ENCODE measurements around the gene CPNE1.
"Not testable (repeated sequence)": the region's sequence is repeated elsewhere in the genome, so short reads cannot be mapped to it uniquely, and the experiment has no call there.

CPNE1 gene

GRCh38 chr20:35697696-35698297, 33.1 kb upstream of the CPNE1 start:
- DNase-seq, result no peak

- DNase-seq, result no peak
Measured at GRCh38 chr20:35695978-35696377, 31.3 kb upstream of the CPNE1 start.

- DNase-seq, result no peak
Measured at GRCh38 chr20:35695245-35695749, 30.6 kb upstream of the CPNE1 start.

- no peak for DNase-seq
Measured at GRCh38 chr20:35690265-35690664, 25.6 kb upstream of the CPNE1 start.

GRCh38 chr20:35686872-35687271, 22.2 kb upstream of the CPNE1 start:
- DNase-seq, result not testable (repeated sequence)

- DNase-seq, result not testable (repeated sequence)
Measured at GRCh38 chr20:35685368-35685767, 20.7 kb upstream of the CPNE1 start.

GRCh38 chr20:35681960-35682359, 17.3 kb upstream of the CPNE1 start:
- DNase-seq, result no peak

- no peak for DNase-seq
Measured at GRCh38 chr20:35680452-35681183, 15.9 kb upstream of the CPNE1 start.

- DNase-seq, result no peak
Measured at GRCh38 chr20:35674921-35675320, 10.2 kb upstream of the CPNE1 start.

GRCh38 chr20:35673884-35674283, 9.2 kb upstream of the CPNE1 start:
- no peak for DNase-seq

GRCh38 chr20:35669681-35670080, 5.0 kb upstream of the CPNE1 start:
- DNase-seq, result no peak

GRCh38 chr20:35669221-35669620, 4.5 kb upstream of the CPNE1 start:
- DNase-seq, result no peak

- no peak for DNase-seq
Measured at GRCh38 chr20:35665949-35666288, 1.2 kb upstream of the CPNE1 start.

- peak; percentile 50 to 64 (median 52) for DNase-seq
Measured at GRCh38 chr20:35663516-35664465, 909 bp downstream of the CPNE1 start.

- DNase-seq, result no peak
Measured at GRCh38 chr20:35662551-35662950, 2.1 kb downstream of the CPNE1 start.

- no peak for DNase-seq
Measured at GRCh38 chr20:35661908-35662307, 2.8 kb downstream of the CPNE1 start.

- DNase-seq, result no peak
Measured at GRCh38 chr20:35661053-35661452, 3.6 kb downstream of the CPNE1 start.

GRCh38 chr20:35660122-35660937, 4.4 kb downstream of the CPNE1 start:
- DNase-seq, result no peak

- no peak for DNase-seq
Measured at GRCh38 chr20:35657271-35657670, 7.4 kb downstream of the CPNE1 start.

GRCh38 chr20:35654415-35654814, 10.3 kb downstream of the CPNE1 start:
- no peak for DNase-seq

- DNase-seq, result no peak
Measured at GRCh38 chr20:35653893-35654292, 10.8 kb downstream of the CPNE1 start.

- DNase-seq, result no peak
Measured at GRCh38 chr20:35653430-35653734, 11.3 kb downstream of the CPNE1 start.
